Lower leg skin (tissue), 3 donors: ENCODE results near the gene ARL10.

Source experiments
- CTCF ChIP-seq, 3 donors: fragments of 450-650 bp; IDR thresholded peaks; one replicate each; pipeline ENCODE4 v1.5.1; 2016; ENCODE audit warnings: antibody characterized with exemption in 3 of 3, mild to moderate bottlenecking in 3 of 3, moderate library complexity in 2 of 3
- POLR2A ChIP-seq, 2 donors: fragments of 450-650 bp; IDR thresholded peaks; one replicate each; pipeline ENCODE4 v1.6.1; 2016 to 2017; ENCODE audit warnings: antibody characterized with exemption in 2 of 2, mild to moderate bottlenecking in 1 of 2, moderate library complexity in 1 of 2

- TF ChIP-seq CTCF (IDR thresholded peaks at IDR 0.05) (no peak), POLR2A (IDR thresholded peaks at IDR 0.05) (no peak)
Measured at GRCh38 chr5:176413709-176414191, 48.5 kb downstream of the ARL10 start.
